Right atrium auricular region (tissue), 2 donors: ENCODE measurements around the gene MYMX. TPM values are rescaled to one million over a fixed set of nuclear protein-coding genes. Genes with fewer than 3 reads are reported as not detected.
A peak's percentile ranks its signal among the peaks of the same experiment; 100 is the strongest.

Source experiments
- DNase-seq: peaks from one replicate; pipeline ENCODE4 v3.0.0-alpha.2; 2019; ENCODE audit warnings: low spot score
- H3K27ac ChIP-seq, 2 donors: fragments of 200-600 bp; sonication (generic); 1 replicate in 1 of 2; 2 replicates in 1 of 2; pipeline ENCODE4 v1.5.1; 2016 to 2019
- H3K27me3 ChIP-seq, 2 donors: fragments of 200-600 bp; sonication (generic); one replicate each; pipeline versions ENCODE4 v1.5.1 to v1.6.0; 2017 to 2019
- H3K36me3 ChIP-seq: fragments of 200-600 bp; sonication (generic); one replicate; pipeline ENCODE4 v1.5.1; 2016
- H3K4me1 ChIP-seq, 2 donors: fragments of 200-600 bp; sonication (generic); one replicate each; pipeline versions ENCODE4 v1.5.1 to v1.6.0; 2017 to 2019
- H3K4me3 ChIP-seq, 2 donors: fragments of 200-600 bp; sonication (generic); 1 replicate in 1 of 2; 2 replicates in 1 of 2; pipeline ENCODE4 v1.5.1; 2017 to 2019; ENCODE audit warnings: mild to moderate bottlenecking in 1 of 2, moderate library complexity in 1 of 2
- H3K9me3 ChIP-seq, 2 donors: fragments of 200-600 bp; sonication (generic); one replicate each; pipeline ENCODE4 v1.5.1; 2019
- total RNA-seq, 2 donors: library from RNA; depleted of rRNA; stranded (reverse); fragments of >200 nt; gene quantifications; one replicate each; pipeline ENCODE4 v1.1.0, GENCODE V29; 2016
- TF ChIP-seq, protein P1 (sequence below), 2 donors: fragments of 200-600 bp; sonication (generic); IDR thresholded peaks; one replicate each; pipeline ENCODE4 v1.5.1; 2019; ENCODE audit warnings: antibody characterized with exemption in 2 of 2

Gene MYMX
- total RNA-seq, 2 donors from 2014 or later, result not detected

DNA sequence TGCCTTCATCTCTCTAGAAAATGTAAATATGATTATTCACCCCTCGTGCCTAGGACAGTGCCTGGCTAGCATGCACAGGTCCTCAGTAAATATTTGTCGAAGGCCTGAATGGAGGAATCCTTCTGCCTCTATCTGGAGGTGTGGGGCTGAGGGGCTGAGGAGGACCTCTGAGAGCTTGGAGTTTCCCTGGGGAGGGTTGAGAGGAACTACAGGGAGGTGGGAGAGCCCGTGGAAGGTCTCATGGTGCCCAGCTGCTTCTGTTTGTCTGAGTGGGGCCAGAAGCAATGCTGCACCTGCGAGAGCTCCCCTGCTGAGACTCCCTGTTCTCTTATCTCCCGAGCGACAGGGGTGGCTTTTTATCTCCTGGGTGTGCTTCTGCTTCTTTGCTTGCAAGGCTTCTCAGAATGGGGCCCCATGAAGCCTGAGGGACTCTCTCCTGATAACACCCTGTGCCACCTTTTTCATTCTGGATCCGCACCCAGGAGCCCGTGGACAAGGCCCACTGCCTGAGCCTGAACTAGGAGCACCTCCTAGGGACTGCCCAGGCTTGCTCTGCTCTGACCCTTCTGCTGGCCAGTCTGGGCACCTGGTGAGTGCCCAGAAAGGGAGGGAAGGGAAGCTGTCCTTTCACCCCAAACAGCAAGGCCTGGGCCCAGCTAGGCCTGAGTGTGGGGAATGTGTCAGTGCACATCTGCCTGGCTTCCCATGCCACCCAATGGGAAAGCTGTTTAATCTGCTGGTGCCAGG is 9.0 kb downstream of the MYMX start:
- Histone ChIP-seq H3K4me3 (no peak overlapping the region), H3K4me1 (peaks cover 0 to 95% of the 10 kb centered on the region in 2 donors), H3K9me3 (no peaks in the 10 kb centered on the region), H3K27me3 (no peaks in the 10 kb centered on the region), H3K36me3 (peaks cover 15% of the 10 kb centered on the region), H3K27ac (peak overlapping the region; percentile 98)
- no peak for DNase-seq
- TF ChIP-seq, protein P1, sequence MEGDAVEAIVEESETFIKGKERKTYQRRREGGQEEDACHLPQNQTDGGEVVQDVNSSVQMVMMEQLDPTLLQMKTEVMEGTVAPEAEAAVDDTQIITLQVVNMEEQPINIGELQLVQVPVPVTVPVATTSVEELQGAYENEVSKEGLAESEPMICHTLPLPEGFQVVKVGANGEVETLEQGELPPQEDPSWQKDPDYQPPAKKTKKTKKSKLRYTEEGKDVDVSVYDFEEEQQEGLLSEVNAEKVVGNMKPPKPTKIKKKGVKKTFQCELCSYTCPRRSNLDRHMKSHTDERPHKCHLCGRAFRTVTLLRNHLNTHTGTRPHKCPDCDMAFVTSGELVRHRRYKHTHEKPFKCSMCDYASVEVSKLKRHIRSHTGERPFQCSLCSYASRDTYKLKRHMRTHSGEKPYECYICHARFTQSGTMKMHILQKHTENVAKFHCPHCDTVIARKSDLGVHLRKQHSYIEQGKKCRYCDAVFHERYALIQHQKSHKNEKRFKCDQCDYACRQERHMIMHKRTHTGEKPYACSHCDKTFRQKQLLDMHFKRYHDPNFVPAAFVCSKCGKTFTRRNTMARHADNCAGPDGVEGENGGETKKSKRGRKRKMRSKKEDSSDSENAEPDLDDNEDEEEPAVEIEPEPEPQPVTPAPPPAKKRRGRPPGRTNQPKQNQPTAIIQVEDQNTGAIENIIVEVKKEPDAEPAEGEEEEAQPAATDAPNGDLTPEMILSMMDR (IDR thresholded peaks at IDR 0.05), result no peak

DNA sequence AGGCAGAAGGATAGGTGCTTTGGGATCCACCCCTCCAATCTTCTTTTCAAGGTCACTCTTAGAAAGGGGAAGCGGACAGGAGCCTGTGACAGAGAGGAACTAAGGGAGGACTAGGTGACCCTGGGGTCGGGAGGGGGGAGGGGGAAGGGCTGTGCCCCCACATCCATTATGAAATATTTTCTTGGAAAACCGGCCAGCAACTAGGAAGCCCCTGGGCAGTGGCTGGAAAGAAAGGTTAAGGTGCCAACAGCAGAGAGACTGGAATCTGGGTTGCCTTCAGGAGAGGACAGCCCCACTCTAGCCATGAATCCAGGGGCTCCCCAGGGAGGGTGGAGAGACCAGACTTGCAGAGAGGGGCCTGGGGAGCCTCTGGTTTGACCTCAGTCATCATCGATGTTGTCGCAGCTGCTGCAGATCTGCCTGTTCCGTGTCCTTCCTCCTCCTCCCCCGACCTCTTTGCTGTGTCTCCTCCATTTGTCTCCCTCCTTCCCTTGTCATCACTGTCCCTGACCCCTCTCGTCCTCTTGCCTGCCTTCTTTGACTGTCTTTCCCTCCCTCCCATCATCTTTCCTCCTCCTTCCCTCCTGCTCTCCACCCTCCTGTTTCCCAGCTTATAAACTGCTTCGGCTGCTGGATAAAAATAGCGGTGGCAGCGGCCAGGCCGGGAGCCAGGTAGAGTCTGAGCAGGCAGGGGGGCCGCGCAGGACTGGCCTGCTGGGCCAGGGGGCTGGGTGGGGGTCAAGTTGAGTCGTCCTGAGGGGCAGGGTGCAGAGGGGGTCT is 9.8 kb downstream of the MYMX start:
- H3K27me3 ChIP-seq, result no peaks in the 10 kb centered on the region
- DNase-seq, result no peak
- H3K4me1 ChIP-seq, result peaks cover 0 to 90% of the 10 kb centered on the region in 2 donors
- H3K36me3 ChIP-seq, result peaks cover 23% of the 10 kb centered on the region
- peak overlapping the region; percentile 8 to 39 for H3K4me3 ChIP-seq
- peak overlapping the region; percentile 98 for H3K27ac ChIP-seq
- TF ChIP-seq, protein P1 (IDR thresholded peaks at IDR 0.05), result no peak
- H3K9me3 ChIP-seq, result no peaks in the 10 kb centered on the region

DNA sequence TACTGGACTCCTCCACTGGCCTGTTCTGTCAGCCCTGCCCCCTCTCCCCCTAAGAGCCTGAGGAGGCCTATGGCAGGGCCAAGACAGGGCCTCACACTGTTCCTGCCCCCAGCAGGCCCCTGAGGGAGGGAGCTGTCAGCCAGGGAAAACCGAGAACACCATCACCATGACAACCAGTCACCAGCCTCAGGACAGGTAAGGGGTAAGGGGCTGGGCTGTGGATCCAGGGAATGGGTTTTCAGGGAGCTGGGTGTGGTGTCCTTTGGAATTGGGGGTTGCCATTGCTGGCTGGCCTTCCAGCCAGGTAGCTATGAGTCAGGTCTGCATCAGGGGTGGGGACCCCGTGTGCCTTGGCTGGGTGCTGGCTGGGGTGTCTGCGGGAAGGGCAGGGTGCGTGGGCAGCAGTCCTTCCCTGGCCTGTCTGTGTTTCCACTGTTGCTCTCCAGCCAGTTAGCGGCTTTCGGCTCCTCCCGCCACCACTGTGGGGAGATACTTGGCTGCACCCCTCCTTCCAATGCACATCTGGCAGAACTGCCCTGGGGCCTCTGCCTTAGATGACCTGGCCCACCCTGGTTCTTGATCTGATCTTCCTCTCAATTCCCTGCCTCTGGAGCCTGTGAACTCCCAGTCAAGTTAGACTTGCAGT is 10.5 kb downstream of the MYMX start:
- Histone ChIP-seq H3K4me1 (peaks cover 0 to 83% of the 10 kb centered on the region in 2 donors), H3K27me3 (no peaks in the 10 kb centered on the region), H3K27ac (peak overlapping the region; percentile 98), H3K4me3 (peak overlapping the region; percentile 8 to 39), H3K9me3 (no peaks in the 10 kb centered on the region), H3K36me3 (peaks cover 30% of the 10 kb centered on the region)
- TF ChIP-seq, protein P1 (IDR thresholded peaks at IDR 0.05), result no peak
- DNase-seq, result no peak

GRCh38 chr6:44228031-44228430 is 11.3 kb downstream of the MYMX start:
- no peak for DNase-seq
- H3K27ac ChIP-seq, result peak overlapping the region; percentile 98
- peaks cover 38% of the 10 kb centered on the region for H3K36me3 ChIP-seq
- no peaks in the 10 kb centered on the region for H3K9me3 ChIP-seq
- TF ChIP-seq, protein P1 (IDR thresholded peaks at IDR 0.05), result no peak
- H3K4me3 ChIP-seq, result peak overlapping the region in 1 of 2 donors; percentile 39
- H3K27me3 ChIP-seq, result no peaks in the 10 kb centered on the region
- peaks cover 0 to 81% of the 10 kb centered on the region in 2 donors for H3K4me1 ChIP-seq

DNA sequence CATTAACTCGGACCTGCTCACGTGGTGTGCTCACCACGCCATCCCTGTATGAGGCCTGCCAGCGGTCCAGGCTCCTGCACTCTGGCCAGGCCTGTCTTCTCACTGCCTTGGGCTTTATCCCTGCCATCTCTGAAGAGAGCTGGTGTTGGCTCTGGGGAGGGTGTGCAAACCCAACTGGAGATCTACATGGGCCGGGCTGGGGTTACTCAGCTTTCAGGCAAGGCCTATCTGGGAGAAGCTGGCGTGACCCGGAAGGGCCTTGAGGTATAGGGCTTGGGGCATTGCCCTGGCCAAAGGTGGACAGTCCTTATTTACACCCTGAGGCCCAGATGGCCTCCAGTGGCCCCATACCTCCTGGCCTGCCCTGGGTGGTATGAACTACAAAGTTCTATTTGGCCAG is 11.7 kb downstream of the MYMX start:
- H3K9me3 ChIP-seq, result no peaks in the 10 kb centered on the region
- H3K27me3 ChIP-seq, result no peaks in the 10 kb centered on the region
- peak overlapping the region in 1 of 2 donors; percentile 39 for H3K4me3 ChIP-seq
- no peak for DNase-seq
- H3K27ac ChIP-seq, result peak overlapping the region; percentile 98
- TF ChIP-seq, protein P1 (IDR thresholded peaks at IDR 0.05), result no peak
- peaks cover 0 to 84% of the 10 kb centered on the region in 2 donors for H3K4me1 ChIP-seq
- H3K36me3 ChIP-seq, result peaks cover 38% of the 10 kb centered on the region
